ENCODE measurements around the gene SOX5.

The SOX5 gene

GRCh38 chr12:23941780-23942179 lies 7.7 kb downstream of the SOX5 start:
- H3K36me3 Mint-ChIP-seq (ENCODE audit: low read depth): no peaks in the 10 kb centered on the region
- no peak for DNase-seq (ENCODE audit: low spot score)
- H3K9me3 Mint-ChIP-seq: no peaks in the 10 kb centered on the region
- no peaks in the 10 kb centered on the region for H3K4me1 Mint-ChIP-seq (ENCODE audit: low read depth)
- no peaks in the 10 kb centered on the region for H3K27me3 Mint-ChIP-seq (ENCODE audit: low read depth)
- no peak overlapping the region for H3K4me3 Mint-ChIP-seq
- no peak overlapping the region for H3K27ac Mint-ChIP-seq

- Mint-ChIP-seq H3K9me3 (no peaks in the 10 kb centered on the region), H3K27ac (no peak overlapping the region), H3K4me1 (ENCODE audit: low read depth) (no peaks in the 10 kb centered on the region), H3K27me3 (ENCODE audit: low read depth) (no peaks in the 10 kb centered on the region), H3K36me3 (ENCODE audit: low read depth) (no peaks in the 10 kb centered on the region), H3K4me3 (no peak overlapping the region)
- no peak for DNase-seq (ENCODE audit: low spot score)
These were observed 11.0 kb downstream of the SOX5 start for GRCh38 chr12:23938422-23938821.

GRCh38 chr12:23931176-23931575 lies 18.3 kb downstream of the SOX5 start:
- no peak overlapping the region for H3K27ac Mint-ChIP-seq

GRCh38 chr12:23930599-23930998 lies 18.9 kb downstream of the SOX5 start:
- DNase-seq (ENCODE audit: low spot score): no peak
- no peaks in the 10 kb centered on the region for H3K4me1 Mint-ChIP-seq (ENCODE audit: low read depth)
- no peaks in the 10 kb centered on the region for H3K27me3 Mint-ChIP-seq (ENCODE audit: low read depth)
- no peak overlapping the region for H3K4me3 Mint-ChIP-seq
- H3K9me3 Mint-ChIP-seq: no peaks in the 10 kb centered on the region
- H3K27ac Mint-ChIP-seq: no peak overlapping the region
- no peaks in the 10 kb centered on the region for H3K36me3 Mint-ChIP-seq (ENCODE audit: low read depth)

More at GRCh38 chr12:23931176-23931575, 18.3 kb downstream of the SOX5 start:
- no peaks in the 10 kb centered on the region for H3K36me3 Mint-ChIP-seq (ENCODE audit: low read depth)
- H3K4me3 Mint-ChIP-seq: no peak overlapping the region
- H3K27me3 Mint-ChIP-seq (ENCODE audit: low read depth): no peaks in the 10 kb centered on the region
- no peaks in the 10 kb centered on the region for H3K4me1 Mint-ChIP-seq (ENCODE audit: low read depth)
- DNase-seq (ENCODE audit: low spot score): no peak
- no peaks in the 10 kb centered on the region for H3K9me3 Mint-ChIP-seq

GRCh38 chr12:23929906-23930305 lies 19.6 kb downstream of the SOX5 start:
- no peak for DNase-seq (ENCODE audit: low spot score)
- H3K9me3 Mint-ChIP-seq: no peaks in the 10 kb centered on the region
- H3K27me3 Mint-ChIP-seq (ENCODE audit: low read depth): no peaks in the 10 kb centered on the region
- H3K27ac Mint-ChIP-seq: no peak overlapping the region
- no peaks in the 10 kb centered on the region for H3K4me1 Mint-ChIP-seq (ENCODE audit: low read depth)
- no peak overlapping the region for H3K4me3 Mint-ChIP-seq
- H3K36me3 Mint-ChIP-seq (ENCODE audit: low read depth): no peaks in the 10 kb centered on the region

GRCh38 chr12:23927907-23928306 lies 21.6 kb downstream of the SOX5 start:
- Mint-ChIP-seq H3K27ac (no peak overlapping the region), H3K9me3 (no peaks in the 10 kb centered on the region), H3K36me3 (ENCODE audit: low read depth) (no peaks in the 10 kb centered on the region), H3K4me3 (no peak overlapping the region), H3K4me1 (ENCODE audit: low read depth) (no peaks in the 10 kb centered on the region), H3K27me3 (ENCODE audit: low read depth) (no peaks in the 10 kb centered on the region)
- no peak for DNase-seq (ENCODE audit: low spot score)

GRCh38 chr12:23921099-23921856 lies 28.2 kb downstream of the SOX5 start:
- DNase-seq (ENCODE audit: low spot score): no peak
- H3K27ac Mint-ChIP-seq: no peak overlapping the region
- H3K4me1 Mint-ChIP-seq (ENCODE audit: low read depth): no peaks in the 10 kb centered on the region
- no peaks in the 10 kb centered on the region for H3K36me3 Mint-ChIP-seq (ENCODE audit: low read depth)
- H3K27me3 Mint-ChIP-seq (ENCODE audit: low read depth): no peaks in the 10 kb centered on the region
- H3K9me3 Mint-ChIP-seq: peaks cover 3% of the 10 kb centered on the region
- no peak overlapping the region for H3K4me3 Mint-ChIP-seq

- Mint-ChIP-seq H3K9me3 (peaks cover 7% of the 10 kb centered on the region), H3K4me1 (ENCODE audit: low read depth) (no peaks in the 10 kb centered on the region), H3K27ac (no peak overlapping the region), H3K4me3 (no peak overlapping the region), H3K27me3 (ENCODE audit: low read depth) (no peaks in the 10 kb centered on the region), H3K36me3 (ENCODE audit: low read depth) (no peaks in the 10 kb centered on the region)
- DNase-seq (ENCODE audit: low spot score): no peak
These were observed 37.9 kb downstream of the SOX5 start for GRCh38 chr12:23911574-23911973.

GRCh38 chr12:23909551-23909950 lies 39.9 kb downstream of the SOX5 start:
- Mint-ChIP-seq H3K27ac (no peak overlapping the region), H3K9me3 (peaks cover 5% of the 10 kb centered on the region), H3K4me1 (ENCODE audit: low read depth) (no peaks in the 10 kb centered on the region), H3K27me3 (ENCODE audit: low read depth) (no peaks in the 10 kb centered on the region), H3K4me3 (no peak overlapping the region), H3K36me3 (ENCODE audit: low read depth) (no peaks in the 10 kb centered on the region)
- DNase-seq (ENCODE audit: low spot score): no peak

GRCh38 chr12:23906329-23906728 lies 43.1 kb downstream of the SOX5 start:
- no peaks in the 10 kb centered on the region for H3K27me3 Mint-ChIP-seq (ENCODE audit: low read depth)
- H3K27ac Mint-ChIP-seq: no peak overlapping the region

GRCh38 chr12:23899434-23899833 lies 50.0 kb downstream of the SOX5 start:
- H3K27me3 Mint-ChIP-seq (ENCODE audit: low read depth): no peaks in the 10 kb centered on the region
- H3K36me3 Mint-ChIP-seq (ENCODE audit: low read depth): no peaks in the 10 kb centered on the region
- no peak overlapping the region for H3K27ac Mint-ChIP-seq
- no peaks in the 10 kb centered on the region for H3K9me3 Mint-ChIP-seq
- DNase-seq (ENCODE audit: low spot score): no peak
- no peaks in the 10 kb centered on the region for H3K4me1 Mint-ChIP-seq (ENCODE audit: low read depth)
- no peak overlapping the region for H3K4me3 Mint-ChIP-seq

More at GRCh38 chr12:23906329-23906728, 43.1 kb downstream of the SOX5 start:
- Mint-ChIP-seq H3K4me3 (no peak overlapping the region), H3K4me1 (ENCODE audit: low read depth) (no peaks in the 10 kb centered on the region), H3K36me3 (ENCODE audit: low read depth) (no peaks in the 10 kb centered on the region), H3K9me3 (no peaks in the 10 kb centered on the region)
- DNase-seq (ENCODE audit: low spot score): no peak

- Mint-ChIP-seq H3K4me1 (ENCODE audit: low read depth) (no peaks in the 10 kb centered on the region), H3K4me3 (no peak overlapping the region), H3K9me3 (peaks cover 4% of the 10 kb centered on the region), H3K27me3 (ENCODE audit: low read depth) (no peaks in the 10 kb centered on the region), H3K36me3 (ENCODE audit: low read depth) (no peaks in the 10 kb centered on the region), H3K27ac (no peak overlapping the region)
- DNase-seq (ENCODE audit: low spot score): no peak
These were observed 51.3 kb downstream of the SOX5 start for GRCh38 chr12:23898121-23898520.

- DNase-seq (ENCODE audit: low spot score): no peak
- H3K4me3 Mint-ChIP-seq: no peak overlapping the region
- H3K4me1 Mint-ChIP-seq (ENCODE audit: low read depth): no peaks in the 10 kb centered on the region
- no peaks in the 10 kb centered on the region for H3K27me3 Mint-ChIP-seq (ENCODE audit: low read depth)
- no peaks in the 10 kb centered on the region for H3K36me3 Mint-ChIP-seq (ENCODE audit: low read depth)
- H3K9me3 Mint-ChIP-seq: peaks cover 4% of the 10 kb centered on the region
- no peak overlapping the region for H3K27ac Mint-ChIP-seq
These were observed 53.7 kb downstream of the SOX5 start for GRCh38 chr12:23895792-23896218.

GRCh38 chr12:23893611-23894010 lies 55.9 kb downstream of the SOX5 start:
- no peaks in the 10 kb centered on the region for H3K27me3 Mint-ChIP-seq (ENCODE audit: low read depth)
- no peak overlapping the region for H3K27ac Mint-ChIP-seq
- H3K4me3 Mint-ChIP-seq: no peak overlapping the region
- peaks cover 4% of the 10 kb centered on the region for H3K9me3 Mint-ChIP-seq
- no peak for DNase-seq (ENCODE audit: low spot score)
- H3K36me3 Mint-ChIP-seq (ENCODE audit: low read depth): no peaks in the 10 kb centered on the region
- no peaks in the 10 kb centered on the region for H3K4me1 Mint-ChIP-seq (ENCODE audit: low read depth)

GRCh38 chr12:23891115-23891514 lies 58.4 kb downstream of the SOX5 start:
- Mint-ChIP-seq H3K9me3 (peaks cover 4% of the 10 kb centered on the region), H3K27me3 (ENCODE audit: low read depth) (no peaks in the 10 kb centered on the region), H3K36me3 (ENCODE audit: low read depth) (no peaks in the 10 kb centered on the region), H3K27ac (no peak overlapping the region), H3K4me3 (no peak overlapping the region), H3K4me1 (ENCODE audit: low read depth) (no peaks in the 10 kb centered on the region)
- no peak for DNase-seq (ENCODE audit: low spot score)
